Activated CD4-positive, alpha-beta T cell treated with anti-CD3 and anti-CD28 coated beads, Interleukin-2, amount 50 U/mL, for 4 hours (primary cell): Measurements from ENCODE around the gene E2F8.

Experiments
- DNase-seq, 2 experiments: peaks; one replicate each; pipeline ENCODE4 v3.0.0-alpha.2; 2020

The E2F8 gene

DNA sequence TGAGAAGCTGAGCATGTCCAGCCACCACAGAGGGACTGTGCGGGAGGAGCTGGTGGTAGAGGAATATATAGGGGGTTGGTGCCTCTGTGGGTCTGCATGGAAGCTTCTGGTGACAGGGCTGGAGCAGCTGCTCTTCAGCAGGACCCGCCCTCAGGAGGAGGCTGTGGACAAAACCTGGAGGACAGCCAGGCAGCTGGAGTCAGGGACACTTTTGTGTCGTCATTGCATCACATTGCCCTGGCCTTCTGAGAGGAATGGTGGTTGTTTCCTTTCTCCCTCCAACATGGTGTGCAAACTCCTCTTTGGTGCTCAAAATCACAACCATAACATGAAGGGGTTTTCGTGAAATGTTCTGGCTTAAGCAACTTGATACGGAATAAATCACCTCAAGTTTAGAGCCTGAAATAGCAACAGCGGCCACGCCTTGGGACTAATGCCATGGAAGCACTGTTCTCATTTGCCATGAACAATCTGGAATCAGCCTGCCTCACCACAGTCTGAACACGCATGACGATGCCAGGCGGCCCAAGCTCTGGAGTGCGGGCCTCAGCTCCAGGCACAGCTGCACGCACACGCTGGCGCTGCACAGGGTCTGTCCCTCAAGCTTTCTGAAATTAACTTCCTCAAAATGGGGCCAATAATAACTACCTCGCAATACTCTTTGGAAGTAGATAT lies 21.8 kb downstream of the E2F8 start:
- no peak for DNase-seq

GRCh38 chr11:19218216-19218615 lies 22.5 kb downstream of the E2F8 start:
- no peak for DNase-seq

- DNase-seq = no peak
Observed at GRCh38 chr11:19216709-19217374, 23.9 kb downstream of the E2F8 start.

GRCh38 chr11:19216021-19216420 lies 24.7 kb downstream of the E2F8 start:
- no peak for DNase-seq

GRCh38 chr11:19209617-19210370 lies 31.0 kb downstream of the E2F8 start:
- DNase-seq = no peak

DNA sequence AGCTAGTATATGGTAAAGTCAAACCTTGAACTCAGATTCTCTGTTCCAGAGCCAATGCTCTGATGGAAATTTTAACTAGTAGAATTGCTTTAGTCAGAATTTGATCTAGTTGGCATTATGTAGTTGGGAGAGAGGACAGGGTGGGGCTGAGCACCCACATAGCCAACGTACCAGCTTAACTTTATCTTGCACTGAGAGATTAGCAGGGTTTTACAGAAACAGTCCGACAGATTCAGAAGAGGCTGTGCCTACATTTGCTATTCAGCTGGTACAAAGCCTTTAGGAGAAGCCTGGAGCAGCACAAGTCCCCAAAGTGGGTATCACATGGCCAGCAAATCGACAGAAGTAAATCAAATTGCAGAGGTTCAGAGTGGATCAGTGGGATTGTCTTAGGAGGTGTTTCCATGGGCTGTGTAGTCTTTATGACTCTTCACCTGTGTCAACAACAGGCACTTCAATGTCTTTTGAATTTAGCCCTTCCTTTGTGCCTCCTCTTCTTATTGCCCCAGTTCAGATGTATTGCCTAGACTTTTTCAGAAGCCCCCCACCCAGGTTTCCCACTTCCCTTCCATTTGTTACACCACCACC lies 31.7 kb downstream of the E2F8 start:
- DNase-seq = no peak

- no peak for DNase-seq
Observed at GRCh38 chr11:19208181-19208580, 32.6 kb downstream of the E2F8 start.

GRCh38 chr11:19204836-19205235 lies 35.9 kb downstream of the E2F8 start:
- DNase-seq = no peak

- no peak for DNase-seq
Observed at GRCh38 chr11:19201737-19202605, 38.8 kb downstream of the E2F8 start, which contains the start of gene CSRP3. TSS of gene CSRP3 (minus strand) at chr11:19201983. CDS start at chr11:19192448, 9,535 bp downstream.

- no peak for DNase-seq
Observed at GRCh38 chr11:19200410-19201201, 40.1 kb downstream of the E2F8 start.

GRCh38 chr11:19199771-19200170 lies 41.0 kb downstream of the E2F8 start:
- no peak for DNase-seq

DNA sequence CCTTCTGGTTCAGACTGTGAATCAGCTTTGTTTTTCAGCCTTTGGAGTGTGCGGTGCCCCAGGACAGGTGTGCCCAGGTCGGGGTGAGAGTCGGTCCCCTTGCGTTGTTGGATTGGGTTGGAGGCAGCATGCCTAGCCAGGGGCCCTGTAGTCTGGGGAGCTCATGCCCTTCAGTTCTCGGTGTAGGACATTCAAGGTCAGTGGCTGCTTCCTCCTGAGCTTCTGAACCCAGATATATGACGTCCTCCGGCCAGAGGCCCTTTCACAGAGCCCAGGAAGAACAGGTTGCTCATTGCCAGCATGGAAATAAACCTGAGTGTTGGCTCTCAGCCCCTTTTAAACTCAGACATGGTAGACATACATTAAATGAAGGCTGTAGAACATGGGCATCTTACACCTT lies 41.7 kb downstream of the E2F8 start:
- no peak for DNase-seq

GRCh38 chr11:19196432-19196831 lies 44.3 kb downstream of the E2F8 start:
- no peak for DNase-seq

DNA sequence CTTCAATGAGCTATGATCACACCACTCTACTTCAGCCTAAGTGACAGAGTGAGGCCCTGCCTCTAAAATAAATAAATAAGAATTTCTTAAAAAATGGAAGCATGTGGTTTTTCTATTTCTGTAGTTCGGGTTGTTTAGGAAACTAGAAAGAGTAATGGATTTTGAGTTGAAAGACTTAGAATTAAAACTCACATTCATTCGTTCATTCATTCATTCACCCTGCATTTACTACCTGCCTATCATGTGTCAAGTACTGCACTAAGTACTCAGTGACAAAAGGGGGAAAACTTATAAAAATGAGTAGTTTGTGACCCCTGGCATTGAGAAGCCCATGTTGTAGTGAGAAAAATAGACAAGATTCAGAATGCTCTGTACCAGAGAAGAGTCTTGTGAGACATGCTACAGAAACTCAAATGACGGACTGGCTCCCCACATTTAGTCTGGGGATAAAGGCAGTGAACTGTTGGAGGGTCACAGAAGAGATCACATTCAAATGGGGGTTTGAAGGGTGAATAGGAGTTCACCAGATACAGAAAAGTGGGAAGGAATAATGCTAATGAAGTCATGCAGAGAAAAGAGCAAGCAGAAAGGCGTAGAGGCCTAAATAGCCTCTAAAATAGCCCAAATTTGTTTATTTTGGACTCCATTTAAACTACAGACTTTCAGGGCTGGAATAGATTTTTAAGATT lies 46.0 kb downstream of the E2F8 start:
- no peak for DNase-seq

DNA sequence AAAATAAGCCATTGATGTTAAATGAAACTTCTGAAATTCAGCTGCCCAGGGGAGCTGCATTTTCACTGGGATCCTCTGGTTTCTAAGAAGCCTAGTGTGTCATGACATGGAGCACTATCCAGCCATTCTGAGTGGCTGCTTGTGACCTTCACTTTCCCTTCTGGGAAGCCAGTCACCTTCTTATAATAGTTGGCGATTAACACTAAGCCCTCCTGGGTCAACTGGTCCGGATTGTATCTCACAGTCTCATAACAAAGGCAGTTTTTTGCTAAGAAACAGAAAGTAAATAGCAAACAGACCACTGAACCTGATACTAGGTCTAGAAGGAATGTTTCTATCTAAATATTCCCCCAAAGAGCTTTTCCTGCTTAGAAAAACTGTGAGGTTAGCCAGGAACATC lies 46.8 kb downstream of the E2F8 start:
- DNase-seq = no peak

DNA sequence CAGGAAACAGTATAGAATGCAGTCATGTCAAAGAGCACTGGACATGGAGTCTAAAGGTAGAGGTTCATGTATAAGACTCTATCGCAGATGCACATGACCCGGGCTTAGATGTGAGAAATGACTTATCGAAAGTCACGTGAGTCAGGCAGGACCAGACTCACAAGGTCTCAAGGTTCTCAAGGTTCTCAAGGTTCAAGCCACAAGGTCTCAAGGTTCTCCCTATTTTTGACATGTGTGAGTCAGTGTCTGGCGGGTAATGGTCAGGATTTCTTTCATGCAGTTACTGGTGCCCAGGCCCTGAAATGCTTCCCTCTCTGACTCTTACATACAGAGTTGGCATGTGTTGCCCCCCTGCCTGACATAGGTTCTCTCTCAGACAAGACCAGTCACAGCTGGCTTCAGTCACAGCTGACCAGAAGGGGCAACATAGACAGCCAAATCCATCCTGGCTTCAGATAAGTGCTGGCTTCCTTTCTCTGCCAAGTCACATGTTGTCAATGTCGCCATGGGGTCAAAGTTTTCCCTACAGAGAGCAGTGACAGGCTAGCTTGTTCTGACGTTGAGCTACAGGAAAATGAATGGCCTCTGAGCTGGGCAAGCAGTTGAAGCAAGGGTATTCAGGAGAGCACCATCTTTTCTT lies 49.1 kb downstream of the E2F8 start:
- no peak for DNase-seq

DNA sequence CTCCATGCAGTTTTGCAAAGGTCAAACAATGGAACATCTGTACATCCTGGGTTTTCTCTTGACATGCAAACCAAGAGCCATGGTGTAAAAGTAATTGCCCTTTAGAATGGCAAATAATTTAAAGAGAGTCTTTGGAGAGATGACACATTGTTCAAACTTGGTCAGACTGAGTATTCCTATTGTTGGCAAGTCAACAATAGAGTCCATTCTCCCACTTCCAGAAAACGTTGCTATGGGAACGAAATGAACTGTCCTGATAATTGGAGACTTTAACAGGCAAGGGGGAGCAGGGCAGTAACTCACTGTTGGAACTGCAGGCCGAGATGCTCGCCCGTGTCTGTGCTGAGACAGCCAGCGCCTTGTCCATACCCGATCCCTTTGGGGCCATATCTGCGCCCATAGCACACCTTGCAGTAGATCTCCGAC lies 52.9 kb downstream of the E2F8 start:
- DNase-seq = no peak

GRCh38 chr11:19187114-19187832 lies 53.5 kb downstream of the E2F8 start:
- no peak for DNase-seq

- no peak for DNase-seq
Observed at GRCh38 chr11:19185516-19186052, 55.2 kb downstream of the E2F8 start.

DNA sequence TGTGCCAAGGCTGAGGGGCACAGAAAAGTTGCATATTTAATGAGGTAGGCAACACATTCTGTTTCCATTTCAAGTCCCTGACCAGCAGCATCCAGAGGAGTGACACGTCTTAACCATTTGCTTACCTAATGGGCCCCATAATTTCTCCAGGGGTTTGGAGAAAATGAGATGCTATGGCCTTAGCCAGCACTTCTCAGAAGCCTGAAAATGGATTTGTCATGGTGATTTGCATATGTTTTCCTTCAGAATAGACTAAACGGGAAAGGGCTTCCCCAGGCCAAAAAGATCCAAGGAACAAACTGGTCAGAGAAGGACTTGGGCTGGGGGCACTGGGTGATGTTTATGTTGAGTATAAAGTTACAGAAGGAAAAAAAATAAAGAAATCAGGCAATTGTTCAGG lies 55.7 kb downstream of the E2F8 start:
- DNase-seq = no peak
